Right ventricle myocardium superior (tissue), 1 donor: ENCODE results near the gene ASAP2. TPM values are rescaled to one million over a fixed set of nuclear protein-coding genes. Genes with fewer than 3 reads are reported as not detected.

Experiments used
- total RNA-seq: library from RNA; stranded (reverse); fragmentation: NEBNext Ultra II Directional; extraction: Animal tissue kit (Norgen Biotek cat#: 25700); gene quantifications from one replicate; pipeline ENCODE4 v1.2.1, GENCODE V29; 2021
- donor health status: DM: no; HTN: yes; CAD: no; lungs with severe emphysema.

Gene ASAP2
- total RNA-seq, 1 donor from 2014 or later: 10.7 TPM

Other genes starting within 250 kb of the ASAP2 start
- gene MBOAT2, start 203.1 kb upstream of the ASAP2 start, total RNA-seq: 13.2 TPM
- gene ITGB1BP1, start 216.7 kb downstream of the ASAP2 start, total RNA-seq: 97.0 TPM
- 14.0 TPM for gene CPSF3, start 216.8 kb downstream of the ASAP2 start, total RNA-seq